SH-SY5Y (cell line): ENCODE measurements around the gene GALNTL6.

Experiments
- GATA2 ChIP-seq: IDR thresholded peaks from 2 replicates; pipeline ENCODE4 v1.6.1; 2011; ENCODE audit warnings: mild to moderate bottlenecking, low read depth, low read length
- GATA3 ChIP-seq: IDR thresholded peaks from 2 replicates; pipeline ENCODE4 v1.6.1; 2011; ENCODE audit warnings: low read depth, mild to moderate bottlenecking, low read length, moderate library complexity

DNA sequence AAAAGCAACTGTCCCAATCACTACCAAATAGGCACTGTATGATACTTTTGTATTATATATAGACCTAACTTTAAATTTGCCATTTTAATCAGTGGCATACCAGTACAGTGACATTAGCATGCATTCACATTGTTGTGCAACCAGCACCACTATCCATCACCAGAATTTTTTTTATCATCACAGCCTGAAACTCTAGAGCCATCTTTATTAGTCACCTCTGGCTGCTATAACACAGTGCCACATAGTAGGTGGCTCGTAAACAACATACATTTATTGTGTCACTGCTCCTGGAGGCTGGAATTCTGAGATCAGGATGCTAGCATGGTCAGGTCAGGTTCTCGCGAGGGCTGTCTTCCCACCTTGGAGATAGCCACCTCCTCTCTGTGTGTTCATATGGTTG is 1167.0 kb downstream of the GALNTL6 start:
- TF ChIP-seq GATA3 (no peak), GATA2 (no peak)
